HG03442 (cell line): ENCODE measurements around the gene SPDYC.
"Not testable (repeated sequence)": the region's sequence is repeated elsewhere in the genome, so short reads cannot be mapped to it uniquely, and the experiment has no call there.

Source experiments
- ATAC-seq: cut with Tn5 transposase; IDR thresholded peaks from one replicate; pipeline ENCODE4 v1.9.1; 2021; ENCODE audit warnings: mild to moderate bottlenecking, moderate library complexity; ENCODE audit not compliant: unreplicated experiment

The SPDYC gene

GRCh38 chr11:65167656-65168055 lies 2.4 kb upstream of the SPDYC start:
- ATAC-seq: no peak

GRCh38 chr11:65169164-65169641 lies 830 bp upstream of the SPDYC start:
- ATAC-seq: no peak

- no peak for ATAC-seq
Observed at GRCh38 chr11:65172600-65172999, 2.6 kb downstream of the SPDYC start.

- ATAC-seq: not testable (repeated sequence)
Observed at GRCh38 chr11:65174571-65175010, 4.6 kb downstream of the SPDYC start.

GRCh38 chr11:65180877-65181568 lies 11.0 kb downstream of the SPDYC start:
- ATAC-seq: peak; percentile 51

GRCh38 chr11:65181569-65182257 lies 11.7 kb downstream of the SPDYC start, which contains the start of gene CAPN1:
TSS of gene CAPN1 (plus strand) at chr11:65181928. CDS start at chr11:65182702, 774 bp downstream.
- ATAC-seq: peak; percentile 31

GRCh38 chr11:65182258-65183170 lies 12.5 kb downstream of the SPDYC start:
- ATAC-seq: no peak

- no peak for ATAC-seq
Observed at GRCh38 chr11:65183201-65183891, 13.3 kb downstream of the SPDYC start.

- no peak for ATAC-seq
Observed at GRCh38 chr11:65184146-65184545, 14.1 kb downstream of the SPDYC start.

GRCh38 chr11:65185171-65185570 lies 15.1 kb downstream of the SPDYC start:
- no peak for ATAC-seq

- no peak for ATAC-seq
Observed at GRCh38 chr11:65185869-65186341, 15.9 kb downstream of the SPDYC start.

GRCh38 chr11:65186701-65187100 lies 16.7 kb downstream of the SPDYC start:
- no peak for ATAC-seq

- no peak for ATAC-seq
Observed at GRCh38 chr11:65187146-65187675, 17.2 kb downstream of the SPDYC start.

- ATAC-seq: no peak
Observed at GRCh38 chr11:65187971-65188461, 18.0 kb downstream of the SPDYC start.

- no peak for ATAC-seq
Observed at GRCh38 chr11:65188486-65188885, 18.5 kb downstream of the SPDYC start.

GRCh38 chr11:65189191-65189590 lies 19.2 kb downstream of the SPDYC start:
- no peak for ATAC-seq

- no peak for ATAC-seq
Observed at GRCh38 chr11:65194564-65194963, 24.5 kb downstream of the SPDYC start.

GRCh38 chr11:65204143-65204542 lies 34.1 kb downstream of the SPDYC start:
- no peak for ATAC-seq

GRCh38 chr11:65204646-65205601 lies 34.9 kb downstream of the SPDYC start:
- ATAC-seq: no peak
